Type B pancreatic cell (in vitro differentiated cells): Measurements from ENCODE around the gene CDH18. TPM values are rescaled to one million over a fixed set of nuclear protein-coding genes. Genes with fewer than 3 reads are reported as not detected.

Source experiments
- DNase-seq: peaks from one replicate; pipeline ENCODE4 v3.0.0; 2021; ENCODE audit warnings: mixed read lengths; ENCODE audit not compliant: unreplicated experiment; ENCODE audit errors: extremely low spot score
- H3K27ac Mint-ChIP-seq: 2 replicates; pipeline ENCODE4 v1.8.0; 2021; ENCODE audit warnings: mild to moderate bottlenecking, mixed read lengths
- H3K27me3 Mint-ChIP-seq: 2 replicates; pipeline ENCODE4 v1.8.0; 2021; ENCODE audit warnings: mixed read lengths
- H3K36me3 Mint-ChIP-seq: 2 replicates; pipeline ENCODE4 v1.8.0; 2021; ENCODE audit warnings: mixed read lengths
- H3K4me1 Mint-ChIP-seq: one replicate; pipeline ENCODE4 v1.8.0; 2021; ENCODE audit warnings: mixed read lengths; ENCODE audit not compliant: unreplicated experiment
- H3K4me3 Mint-ChIP-seq: 2 replicates; pipeline ENCODE4 v1.8.0; 2021; ENCODE audit warnings: mild to moderate bottlenecking, mixed read lengths
- H3K9me3 Mint-ChIP-seq: 2 replicates; pipeline ENCODE4 v1.8.0; 2021; ENCODE audit warnings: mixed read lengths
- CTCF ChIP-seq: fragments of 200-600 bp; sonication (generic); conservative IDR thresholded peaks from 2 replicates; pipeline ENCODE4 v1.5.0; 2021; ENCODE audit warnings: antibody characterized with exemption, mild to moderate bottlenecking
- total RNA-seq: library from RNA; stranded (reverse); gene quantifications from 2 replicates; pipeline ENCODE4 v1.2.1, GENCODE V29; 2021; ENCODE audit warnings: low replicate concordance

Gene CDH18
- total RNA-seq, 1 donor from 2014 or later: 20.2 TPM

DNA sequence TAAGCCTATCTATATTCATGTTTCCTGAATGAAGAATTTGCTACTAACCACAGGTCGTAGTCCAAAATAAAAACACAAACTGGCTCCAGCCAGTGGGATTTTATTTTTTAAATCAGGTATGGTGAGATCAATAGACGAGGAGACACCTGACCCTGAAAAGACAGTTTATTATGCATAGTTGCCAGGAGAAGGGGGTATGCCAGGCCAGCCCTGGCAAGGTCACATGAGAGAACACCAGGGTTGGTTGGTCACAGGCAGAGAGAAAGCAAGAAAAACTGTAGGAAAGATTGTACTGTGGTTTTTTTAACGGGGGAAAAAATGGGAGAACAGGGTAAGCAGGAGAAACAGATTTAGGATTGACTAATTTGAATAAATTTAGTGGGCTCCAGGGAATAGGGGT lies 125.3 kb downstream of the CDH18 start:
- Mint-ChIP-seq H3K4me3 (no peak overlapping the region), H3K9me3 (no peaks in the 10 kb centered on the region), H3K27me3 (no peaks in the 10 kb centered on the region), H3K36me3 (no peaks in the 10 kb centered on the region), H3K4me1 (peaks cover 10% of the 10 kb centered on the region), H3K27ac (no peak overlapping the region)
- no peak for TF ChIP-seq CTCF
- DNase-seq: no peak

DNA sequence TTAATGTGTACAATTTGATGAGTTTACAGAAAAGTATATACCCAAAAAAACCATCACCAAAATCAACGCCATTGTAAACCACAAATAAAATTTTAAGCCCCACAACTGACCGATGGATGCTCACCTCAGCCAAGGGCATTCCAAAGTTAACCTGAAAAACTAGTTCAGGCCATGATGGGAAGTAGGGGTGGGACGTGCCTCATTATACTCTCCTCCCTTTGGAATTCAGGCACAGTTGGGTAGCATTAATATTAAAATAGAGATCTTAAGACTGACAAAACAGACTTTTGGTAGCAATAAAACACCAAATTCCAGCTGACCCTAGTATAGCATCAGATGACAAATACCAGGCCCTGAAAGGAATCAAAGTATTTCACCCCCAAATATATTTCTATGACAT lies 129.0 kb downstream of the CDH18 start:
- H3K27me3 Mint-ChIP-seq: no peaks in the 10 kb centered on the region
- no peaks in the 10 kb centered on the region for H3K4me1 Mint-ChIP-seq
- H3K27ac Mint-ChIP-seq: no peak overlapping the region
- no peaks in the 10 kb centered on the region for H3K9me3 Mint-ChIP-seq
- H3K4me3 Mint-ChIP-seq: no peak overlapping the region
- no peaks in the 10 kb centered on the region for H3K36me3 Mint-ChIP-seq
- TF ChIP-seq CTCF: no peak
- DNase-seq: no peak

GRCh38 chr5:19855931-19856330 lies 132.1 kb downstream of the CDH18 start:
- Mint-ChIP-seq H3K9me3 (no peaks in the 10 kb centered on the region), H3K27ac (no peak overlapping the region), H3K27me3 (no peaks in the 10 kb centered on the region), H3K36me3 (no peaks in the 10 kb centered on the region), H3K4me1 (no peaks in the 10 kb centered on the region), H3K4me3 (no peak overlapping the region)
- no peak for DNase-seq
- no peak for TF ChIP-seq CTCF

- H3K4me1 Mint-ChIP-seq: no peaks in the 10 kb centered on the region
- no peak for TF ChIP-seq CTCF
- no peaks in the 10 kb centered on the region for H3K27me3 Mint-ChIP-seq
- no peaks in the 10 kb centered on the region for H3K36me3 Mint-ChIP-seq
- DNase-seq: no peak
- no peaks in the 10 kb centered on the region for H3K9me3 Mint-ChIP-seq
- H3K27ac Mint-ChIP-seq: no peak overlapping the region
- H3K4me3 Mint-ChIP-seq: no peak overlapping the region
Observed at GRCh38 chr5:19855453-19855852, 132.5 kb downstream of the CDH18 start.

DNA sequence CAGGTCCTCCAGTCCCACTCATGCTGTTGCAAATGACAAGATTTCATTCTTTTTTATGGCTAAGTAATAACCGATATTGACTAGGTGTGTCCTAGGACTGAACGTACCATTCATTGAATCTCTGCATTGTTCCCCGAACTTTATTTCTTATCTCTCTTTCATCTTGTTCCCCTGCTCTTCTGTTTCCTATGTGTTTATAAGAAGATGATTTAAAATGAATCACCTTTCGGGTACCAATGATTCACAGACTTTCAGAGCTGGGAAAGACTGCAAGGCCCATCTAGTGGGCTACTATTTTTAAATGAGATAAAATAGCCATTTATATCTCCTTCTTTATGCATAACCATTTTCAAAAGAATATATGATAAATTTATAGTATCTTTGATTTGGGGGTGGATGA lies 133.0 kb downstream of the CDH18 start:
- Mint-ChIP-seq H3K4me1 (no peaks in the 10 kb centered on the region), H3K36me3 (no peaks in the 10 kb centered on the region), H3K4me3 (no peak overlapping the region), H3K27me3 (no peaks in the 10 kb centered on the region), H3K9me3 (no peaks in the 10 kb centered on the region), H3K27ac (no peak overlapping the region)
- DNase-seq: no peak
- no peak for TF ChIP-seq CTCF

DNA sequence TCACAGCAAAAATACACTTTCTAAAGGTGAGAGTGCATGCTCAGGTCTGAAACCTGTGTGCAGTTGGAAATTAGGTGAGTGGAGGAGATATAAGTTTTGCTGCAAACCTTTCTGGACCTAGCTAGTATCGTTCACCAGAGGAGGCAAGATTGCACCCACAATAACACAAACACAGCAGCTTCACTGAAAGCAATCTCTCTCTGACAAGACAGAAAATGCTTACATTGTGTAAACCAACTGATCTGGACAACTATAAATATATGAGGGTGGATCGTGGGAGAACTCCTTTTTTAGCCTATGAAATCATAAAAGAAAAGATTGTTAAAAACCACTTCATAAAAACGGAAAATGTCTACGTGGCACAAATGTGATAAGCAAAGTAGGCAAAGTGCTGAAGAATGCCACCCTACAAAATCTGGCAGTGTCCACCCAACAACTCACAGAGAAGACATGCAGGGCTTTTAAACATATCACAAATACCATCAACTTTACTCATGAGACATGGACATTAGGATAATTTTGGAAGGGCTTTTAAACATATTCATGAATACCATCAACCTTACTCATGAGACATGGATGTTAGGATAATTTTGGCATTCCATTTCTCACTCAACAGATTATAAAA lies 134.3 kb downstream of the CDH18 start:
- no peak for TF ChIP-seq CTCF
- H3K36me3 Mint-ChIP-seq: no peaks in the 10 kb centered on the region
- no peaks in the 10 kb centered on the region for H3K9me3 Mint-ChIP-seq
- no peaks in the 10 kb centered on the region for H3K27me3 Mint-ChIP-seq
- no peak for DNase-seq
- no peaks in the 10 kb centered on the region for H3K4me1 Mint-ChIP-seq
- H3K4me3 Mint-ChIP-seq: no peak overlapping the region
- no peak overlapping the region for H3K27ac Mint-ChIP-seq
